Cardiac septum (tissue), 1 donor: ENCODE results near the gene DCPS. TPM values are rescaled to one million over a fixed set of nuclear protein-coding genes. Genes with fewer than 3 reads are reported as not detected.
"Not testable (repeated sequence)": the region's sequence is repeated elsewhere in the genome, so short reads cannot be mapped to it uniquely, and the experiment has no call there.

ENCODE experiments used
- DNase-seq: peaks from one replicate; pipeline ENCODE4 v3.0.0-alpha.2; 2020; ENCODE audit warnings: low spot score
- intact Hi-C: fragments of 100-400 bp; cut with DNase I; formaldehyde crosslinking; loops from one replicate; pipeline ENCODE4 v1.14.0; 2022
- total RNA-seq: library from RNA; stranded (reverse); fragmentation: NEBNext Ultra II Directional; extraction: Animal tissue kit (Norgen Biotek cat#: 25700); gene quantifications from one replicate; pipeline ENCODE4 v1.2.1, GENCODE V29; 2021
- donor health status: DM: no; HTN: no; CAD: no.

The DCPS gene
- total RNA-seq, 1 donor from 2014 or later: 9.9 TPM

DNA sequence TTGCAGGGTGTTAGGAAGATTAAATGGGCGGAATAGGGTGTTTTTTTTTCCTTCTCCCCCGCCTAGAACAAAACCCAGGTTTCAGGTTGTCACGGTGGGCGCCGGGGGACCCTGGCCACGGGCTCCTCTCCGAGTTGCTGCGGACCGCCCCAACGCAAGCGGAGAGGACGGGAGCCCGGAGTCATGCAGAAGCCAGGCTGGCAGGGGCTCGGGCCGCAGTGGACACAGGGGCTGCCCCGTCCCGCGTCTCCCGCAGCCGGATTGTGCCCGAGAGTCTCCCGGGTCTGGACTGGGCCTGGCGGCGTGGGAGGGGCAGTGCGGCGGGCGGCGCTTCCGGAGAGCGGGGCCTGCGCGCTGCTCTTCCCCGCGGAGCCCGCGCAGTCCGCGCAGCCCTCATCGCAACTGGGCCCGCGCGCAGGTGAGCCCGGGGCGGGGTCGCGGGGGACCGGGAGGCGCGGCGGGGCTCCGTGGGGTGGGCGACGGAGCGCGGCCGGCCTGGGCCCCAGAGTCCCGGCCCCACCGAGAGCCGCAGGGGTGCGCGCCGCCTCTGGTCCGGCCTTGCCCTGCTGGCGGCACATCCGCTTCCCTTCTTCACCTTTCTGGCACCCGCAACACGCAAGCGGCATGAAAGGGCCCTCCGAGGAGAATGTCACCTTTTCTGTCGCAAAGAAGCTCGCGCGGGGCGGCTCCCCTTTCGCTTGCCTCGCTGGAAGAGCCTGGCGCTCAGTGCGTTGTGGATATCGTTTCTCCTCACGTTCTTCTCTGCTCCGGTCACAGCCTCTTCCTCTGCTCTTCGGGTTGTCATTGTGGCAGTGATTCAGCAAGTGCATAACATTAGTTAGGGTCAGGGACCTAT lies 20.9 kb upstream of the DCPS start, which contains the start of gene TIRAP:
Gene TIRAP (plus strand): TSS at position 358 of the 856 bp plus-strand sequence. CDS start 7,802 bp downstream, outside the sequence.
- intact Hi-C loops: loop anchor here (5.0 kb wide), 1 partner anchor 71 kb away; the partner anchor contains the start of genes FAM118B and RPUSD4
- DNase-seq: peak; percentile 88

DNA sequence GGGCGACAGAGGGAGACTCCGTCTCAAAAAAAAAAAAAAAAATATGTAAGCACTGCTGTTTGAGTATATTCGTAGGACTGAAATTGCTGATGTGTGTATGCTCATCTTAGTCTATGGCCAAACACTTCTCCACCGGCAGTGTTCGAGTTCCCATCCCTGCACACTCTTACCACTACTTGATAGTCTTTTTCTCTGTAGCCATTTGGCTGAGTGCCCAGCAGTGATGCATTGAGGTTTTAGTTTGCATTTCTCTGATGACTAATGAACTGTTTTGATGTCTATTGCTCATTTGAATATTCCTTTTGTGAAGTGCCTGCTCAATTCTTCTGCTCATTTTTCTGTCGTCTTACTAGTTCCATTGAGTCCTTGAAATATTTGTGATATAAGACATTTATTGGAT lies 19.0 kb upstream of the DCPS start:
- intact Hi-C loops: loop anchor here (5.0 kb wide), 1 partner anchor 73 kb away; the partner anchor contains the start of genes FAM118B and RPUSD4
- no peak for DNase-seq

DNA sequence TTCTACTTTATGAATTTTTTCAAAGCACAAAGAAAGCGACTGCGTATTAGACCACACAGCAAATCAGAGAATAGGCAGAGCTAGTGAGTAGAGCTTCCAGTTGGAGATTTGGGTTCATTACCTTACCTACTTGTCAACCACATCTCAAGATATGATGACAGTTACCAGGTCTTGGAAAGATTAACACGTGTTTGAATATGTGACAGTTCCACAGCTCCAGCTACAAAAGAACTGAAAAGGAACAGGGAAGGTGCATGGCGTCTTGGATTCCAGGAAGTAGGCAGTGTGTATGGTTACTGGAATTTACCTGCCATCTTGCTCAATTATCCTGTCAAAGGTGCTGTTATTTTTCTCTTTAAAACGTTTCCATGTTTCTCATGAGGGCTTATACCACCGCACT lies 15.6 kb upstream of the DCPS start:
- intact Hi-C loops: no loop called here
- DNase-seq: no peak

GRCh38 chr11:126290887-126291286 lies 13.0 kb upstream of the DCPS start:
- DNase-seq: peak; percentile 57
- intact Hi-C loops: no loop called here

- intact Hi-C loops: no loop called here
- DNase-seq: peak; percentile 43
Observed at GRCh38 chr11:126293726-126294125, 10.1 kb upstream of the DCPS start.

- intact Hi-C loops: no loop called here
- DNase-seq: no peak
Observed at GRCh38 chr11:126297004-126297403, 6.9 kb upstream of the DCPS start.

DNA sequence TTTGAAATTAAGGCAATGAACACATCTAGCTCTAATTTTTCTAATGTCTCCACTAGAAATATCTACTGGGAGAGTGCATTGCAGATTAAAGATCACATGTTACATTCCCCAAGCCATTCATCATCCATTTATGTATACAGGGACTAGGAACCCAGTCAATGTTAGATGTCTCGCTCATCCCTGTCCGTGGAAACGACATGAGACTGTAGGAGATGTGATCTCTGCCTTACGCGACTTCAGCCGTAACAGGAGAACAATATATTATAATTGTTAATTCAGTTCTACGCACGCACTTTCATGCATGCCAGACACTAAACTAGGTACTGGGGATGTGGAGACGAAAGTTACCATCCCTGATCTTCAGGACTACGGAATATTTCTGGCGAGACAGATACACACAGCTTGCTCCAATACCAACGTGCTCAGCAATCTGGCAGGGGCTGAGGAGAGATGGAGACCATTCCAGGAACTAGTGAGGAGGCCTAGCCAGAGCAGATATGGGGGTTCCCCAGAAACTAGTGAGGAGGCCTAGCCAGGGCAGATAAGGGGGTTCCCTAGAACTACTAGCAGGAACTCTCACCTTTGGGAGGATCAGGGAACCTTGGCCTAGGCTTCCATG lies 706 bp downstream of the DCPS start:
- intact Hi-C loops: loop anchor here (10.0 kb wide), 1 partner anchor 690 kb away; no protein-coding TSS in a partner anchor
- no peak for DNase-seq

DNA sequence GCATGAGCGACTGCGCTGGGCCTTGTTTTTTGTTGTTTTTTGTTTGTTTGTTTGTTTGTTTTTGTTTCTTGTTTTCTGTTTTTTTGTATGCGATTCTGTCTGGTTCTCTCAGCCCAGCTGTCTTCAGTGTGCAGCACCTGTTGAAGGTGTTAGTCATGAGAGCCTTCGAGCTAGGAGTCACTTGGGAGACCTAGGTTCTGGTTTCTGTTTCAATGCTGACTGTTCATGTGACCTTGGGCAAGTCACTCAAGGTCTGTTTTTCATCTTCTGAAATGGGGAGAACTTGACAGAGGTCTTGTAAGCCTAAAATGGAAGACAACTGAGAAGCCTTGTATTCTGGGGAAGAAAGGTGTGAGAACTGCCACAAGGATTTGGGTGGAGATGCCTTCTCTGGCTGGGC lies 1.8 kb downstream of the DCPS start:
- intact Hi-C loops: loop anchor here (10.0 kb wide), 1 partner anchor 689 kb away; no protein-coding TSS in a partner anchor
- DNase-seq: no peak

DNA sequence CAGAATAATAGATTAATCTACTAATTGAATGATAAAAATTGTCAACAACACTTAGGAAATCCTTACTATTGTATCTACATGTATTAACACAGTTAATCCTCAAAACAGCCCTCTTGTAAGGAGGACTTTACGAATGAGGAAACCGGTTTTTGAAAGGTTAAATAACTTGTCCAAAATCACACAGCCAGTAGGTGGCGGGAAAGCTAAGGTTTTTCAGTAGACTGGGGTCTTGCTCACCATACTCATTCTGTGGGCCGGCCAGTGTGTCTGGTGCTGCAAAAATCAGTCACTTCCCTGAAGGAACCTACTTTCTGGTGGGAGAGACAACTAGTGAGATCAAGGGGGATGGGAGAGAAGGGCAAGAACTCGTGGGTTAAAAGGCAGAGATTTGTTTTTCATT lies 3.8 kb downstream of the DCPS start:
- intact Hi-C loops: loop anchor here (10.0 kb wide), 1 partner anchor 687 kb away; no protein-coding TSS in a partner anchor
- DNase-seq: no peak

GRCh38 chr11:126308271-126308671 lies 4.4 kb downstream of the DCPS start:
- intact Hi-C loops: loop anchor here (10.0 kb wide), 1 partner anchor 687 kb away; no protein-coding TSS in a partner anchor

GRCh38 chr11:126308771-126309170 lies 4.9 kb downstream of the DCPS start:
- not testable (repeated sequence) for DNase-seq
- intact Hi-C loops: loop anchor here (1.0 to 10.0 kb wide), 2 partner anchors 172 to 686 kb away; no protein-coding TSS in a partner anchor

More at GRCh38 chr11:126308271-126308671, 4.4 kb downstream of the DCPS start:
- no peak for DNase-seq

DNA sequence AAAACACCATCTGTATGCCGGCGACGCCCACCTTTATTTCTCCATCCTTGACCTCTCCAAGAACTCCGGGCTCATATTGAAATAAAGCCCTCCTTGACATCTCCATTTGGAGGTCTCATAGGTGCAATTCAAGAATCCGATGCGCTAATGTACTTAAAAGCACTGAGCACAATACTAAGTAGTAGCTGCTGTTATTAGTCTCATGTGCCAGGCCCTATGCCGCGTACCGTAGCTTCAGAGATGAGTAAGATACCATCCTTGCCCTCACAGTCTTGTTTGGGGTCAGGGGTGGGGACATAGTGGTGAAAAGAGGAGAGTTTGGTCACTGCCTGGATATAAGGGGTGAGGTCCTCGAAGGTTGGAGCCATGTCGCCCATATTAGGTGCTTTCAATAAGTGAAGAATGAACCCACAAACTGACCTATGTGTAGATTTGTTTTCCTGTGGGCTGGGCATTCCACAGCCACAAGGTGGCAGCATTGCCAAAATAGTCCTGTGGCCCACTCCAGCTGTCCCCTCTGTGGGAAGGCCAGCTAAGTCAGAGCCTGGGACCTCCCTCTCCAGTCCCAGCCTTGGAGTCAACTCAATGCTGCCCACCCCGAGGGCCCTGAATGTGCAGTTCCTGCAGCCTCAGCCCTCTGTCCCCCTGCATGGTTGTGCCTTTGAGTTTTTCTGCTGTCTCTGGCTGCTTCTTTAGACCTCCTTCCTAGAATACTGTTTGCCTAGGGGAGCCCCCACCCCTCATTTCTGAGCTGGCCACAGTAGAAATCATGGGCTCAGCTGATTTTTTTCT lies 6.5 kb downstream of the DCPS start:
- intact Hi-C loops: loop anchor here (2.0 to 5.0 kb wide), 4 partner anchors 37 to 1037 kb away; no protein-coding TSS in a partner anchor
- peak; percentile 85 for DNase-seq

- DNase-seq: no peak
- intact Hi-C loops: loop anchor here (2.0 to 5.0 kb wide), 4 partner anchors 36 to 1036 kb away; no protein-coding TSS in a partner anchor
Observed at GRCh38 chr11:126310992-126311310, 7.1 kb downstream of the DCPS start.

- intact Hi-C loops: loop anchor here (2.0 to 5.0 kb wide), 4 partner anchors 36 to 1036 kb away; no protein-coding TSS in a partner anchor
Observed at GRCh38 chr11:126311401-126312291, 7.8 kb downstream of the DCPS start.

GRCh38 chr11:126312961-126313360 lies 9.1 kb downstream of the DCPS start:
- no peak for DNase-seq
- intact Hi-C loops: loop anchor here (5.0 kb wide), 3 partner anchors 34 to 1034 kb away; no protein-coding TSS in a partner anchor

More at GRCh38 chr11:126311401-126312291, 7.8 kb downstream of the DCPS start:
- no peak for DNase-seq

DNA sequence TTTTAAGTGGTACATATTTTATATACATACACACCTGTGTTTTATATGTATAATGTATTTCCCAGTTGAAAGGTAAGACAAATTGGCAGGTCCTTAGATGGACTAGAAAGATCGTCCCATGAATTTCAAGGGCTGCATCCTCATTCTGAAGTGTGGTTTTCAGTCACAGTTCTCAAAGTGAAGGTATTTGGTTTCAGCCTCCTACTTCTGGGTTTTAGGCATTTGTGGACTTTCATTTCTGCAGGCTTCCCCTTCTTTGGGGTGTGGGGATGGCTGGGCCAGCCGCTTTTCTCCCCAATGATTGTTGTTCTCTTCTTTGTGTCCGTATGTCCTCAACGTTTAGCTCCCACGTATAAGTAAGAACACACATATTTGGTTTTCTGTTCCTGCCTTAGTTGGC lies 10.0 kb downstream of the DCPS start:
- intact Hi-C loops: loop anchor here (5.0 kb wide), 3 partner anchors 33 to 1033 kb away; no protein-coding TSS in a partner anchor
- DNase-seq: no peak

DNA sequence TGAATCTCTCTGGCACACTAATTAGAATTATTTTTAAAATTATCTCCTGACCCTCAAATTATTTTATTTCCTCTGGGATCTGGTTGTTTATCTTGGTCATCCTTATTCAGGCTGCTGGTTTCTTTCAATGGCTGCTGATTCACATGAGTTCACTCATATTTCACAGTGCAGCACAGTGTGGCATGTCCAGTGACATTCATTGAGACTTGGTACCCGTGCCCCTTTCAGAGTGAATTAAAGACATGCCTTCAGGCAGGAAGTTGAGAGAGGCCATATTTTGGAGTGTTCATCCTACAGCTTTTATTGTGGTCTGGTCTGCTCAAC lies 13.5 kb downstream of the DCPS start:
- DNase-seq: no peak
- intact Hi-C loops: no loop called here
